Activated CD8-positive, alpha-beta memory T cell treated with anti-CD3 and anti-CD28 coated beads, Interleukin-2, amount 10 ng/mL, durations not matched to agents 7 days and 5 days (primary cell): Measurements from ENCODE around the gene DNAH6. TPM values are rescaled to one million over a fixed set of nuclear protein-coding genes. Genes with fewer than 3 reads are reported as not detected.

Experiments
- ATAC-seq: fragments of 150-1000 bp; cut with Tn5 transposase; one replicate; pipeline ENCODE4 v1.10.0; 2021; ENCODE audit warnings: moderate library complexity
- CTCF ChIA-PET: fragments of 350-600 bp; sonication (Branson Sonifier 250); formaldehyde crosslinking; loops from one replicate; lab custom pipeline; 2021; ENCODE audit warnings: antibody characterized with exemption; lab: Charles Lee
- DNase-seq: peaks from one replicate; pipeline ENCODE4 v3.0.0-alpha.2; 2020
- H3K27ac Mint-ChIP-seq: one replicate; pipeline ENCODE4 v1.8.0; 2021; ENCODE audit warnings: mild to moderate bottlenecking, mixed read lengths
- H3K27me3 Mint-ChIP-seq: one replicate; pipeline ENCODE4 v1.8.0; 2021; ENCODE audit warnings: mixed read lengths
- H3K36me3 Mint-ChIP-seq: one replicate; pipeline ENCODE4 v1.8.0; 2021; ENCODE audit warnings: mild to moderate bottlenecking, mixed read lengths
- H3K4me1 Mint-ChIP-seq: one replicate; pipeline ENCODE4 v1.8.0; 2021; ENCODE audit warnings: mixed read lengths
- H3K4me3 Mint-ChIP-seq: one replicate; pipeline ENCODE4 v1.8.0; 2021; ENCODE audit warnings: mild to moderate bottlenecking, moderate library complexity, mixed read lengths
- H3K9me3 Mint-ChIP-seq: one replicate; pipeline ENCODE4 v1.8.0; 2022; ENCODE audit warnings: low read depth, mixed read lengths
- total RNA-seq, 2 experiments: library from RNA; stranded (reverse); gene quantifications; one replicate each; pipeline ENCODE4 v1.2.3, GENCODE V29; 2021

Gene DNAH6
- total RNA-seq, 2 experiments from 2014 or later, result 0.63 to 0.85 TPM

DNA sequence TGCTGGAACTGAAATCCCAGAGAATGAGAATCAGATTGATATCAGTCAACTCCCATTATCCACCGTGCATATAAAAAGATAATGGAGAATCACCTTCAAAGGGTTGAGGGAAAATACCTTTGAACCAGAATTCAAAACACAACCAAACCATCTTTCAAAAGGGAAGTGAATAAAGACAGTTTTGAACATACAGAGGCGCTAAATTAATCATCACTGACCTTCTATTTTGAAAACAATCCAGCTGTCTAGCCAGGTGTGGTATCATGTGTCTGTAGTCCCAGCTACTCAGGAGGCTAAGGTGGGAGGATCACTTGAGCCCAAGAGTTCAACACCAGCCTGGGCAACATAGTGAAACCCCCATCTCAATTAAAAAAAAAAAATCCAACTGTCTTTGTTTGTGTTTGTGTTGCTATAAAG, 300.9 kb downstream of the DNAH6 start:
- H3K27me3 Mint-ChIP-seq, result peaks cover 5% of the 10 kb centered on the region
- peaks cover 3% of the 10 kb centered on the region for H3K36me3 Mint-ChIP-seq
- H3K4me1 Mint-ChIP-seq, result peaks cover 24% of the 10 kb centered on the region
- no peak overlapping the region for H3K27ac Mint-ChIP-seq
- no peaks in the 10 kb centered on the region for H3K9me3 Mint-ChIP-seq
- ATAC-seq, result peak; percentile 60
- H3K4me3 Mint-ChIP-seq, result no peak overlapping the region
- CTCF ChIA-PET, result no interaction called here
- DNase-seq, result no peak

DNA sequence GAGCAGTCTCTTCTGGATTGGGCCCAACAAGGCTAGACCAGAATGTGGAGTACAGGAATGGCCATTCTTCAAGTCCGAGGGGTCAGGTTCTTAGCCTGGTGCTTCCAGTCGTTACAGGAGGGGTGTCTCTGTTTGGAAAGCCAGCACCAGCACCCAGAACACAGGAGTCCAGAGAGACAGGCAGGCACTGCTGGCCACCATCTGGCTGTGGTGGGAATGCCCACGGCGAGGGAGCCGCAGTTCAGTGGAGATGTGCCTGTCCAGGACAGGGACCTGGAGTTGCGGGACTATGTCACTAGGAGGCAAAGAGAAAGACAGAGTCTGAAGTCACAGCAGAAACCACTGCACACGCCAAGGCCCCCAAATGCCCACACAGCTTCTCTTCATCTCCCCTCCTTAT, 305.5 kb downstream of the DNAH6 start:
- H3K36me3 Mint-ChIP-seq, result peaks cover 5% of the 10 kb centered on the region

DNA sequence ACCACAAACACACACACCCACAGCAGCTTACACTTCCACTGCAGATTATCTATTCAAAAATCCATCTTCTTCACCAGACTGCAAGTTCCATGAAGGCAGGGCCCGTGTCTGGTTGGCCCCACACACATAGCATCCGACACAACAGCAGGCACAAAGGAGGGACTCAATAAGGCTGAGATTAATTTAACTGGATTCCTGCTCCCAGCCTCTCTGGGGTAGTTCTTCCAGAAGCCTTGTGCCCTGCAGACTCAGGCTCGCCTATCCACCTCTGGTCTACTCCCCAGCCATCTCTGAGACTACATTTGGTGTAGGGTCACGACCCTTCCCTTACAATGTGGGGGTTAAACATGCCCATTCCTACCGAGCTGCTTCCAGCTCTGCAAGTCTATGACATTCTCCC, 306.9 kb downstream of the DNAH6 start:
- DNase-seq (no peak), ATAC-seq (no peak)
- CTCF ChIA-PET, result no interaction called here
- Mint-ChIP-seq H3K36me3 (peaks cover 5% of the 10 kb centered on the region), H3K4me1 (peaks cover 8% of the 10 kb centered on the region), H3K9me3 (no peaks in the 10 kb centered on the region), H3K4me3 (no peak overlapping the region), H3K27me3 (no peaks in the 10 kb centered on the region), H3K27ac (no peak overlapping the region)

More for the DNA sequence above, 305.5 kb downstream of the DNAH6 start:
- CTCF ChIA-PET, result no interaction called here
- no peak overlapping the region for H3K4me3 Mint-ChIP-seq
- no peak overlapping the region for H3K27ac Mint-ChIP-seq
- peaks cover 16% of the 10 kb centered on the region for H3K4me1 Mint-ChIP-seq
- DNase-seq (no peak), ATAC-seq (no peak)
- H3K9me3 Mint-ChIP-seq, result no peaks in the 10 kb centered on the region
- H3K27me3 Mint-ChIP-seq, result no peaks in the 10 kb centered on the region

DNA sequence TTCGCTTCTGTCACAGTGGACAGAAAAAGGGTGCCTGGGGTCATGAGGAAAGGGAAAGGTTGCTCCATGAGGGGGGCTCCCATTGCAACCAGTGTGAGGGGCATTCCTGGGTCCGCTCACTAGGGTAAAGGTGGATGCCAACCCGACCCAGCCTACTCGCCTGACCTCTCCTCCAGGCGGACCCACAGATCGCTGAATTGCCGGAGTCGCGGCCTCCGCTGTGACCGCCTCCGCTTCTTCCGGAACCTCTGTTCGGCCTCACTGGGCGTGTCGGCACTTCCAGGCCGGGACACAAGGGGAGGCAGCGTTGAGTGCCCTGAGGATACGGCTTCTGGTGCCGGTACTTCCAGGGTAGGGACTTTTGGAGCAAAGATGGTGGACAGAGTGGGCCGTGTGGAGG, 307.5 kb downstream of the DNAH6 start:
- Mint-ChIP-seq H3K4me3 (no peak overlapping the region), H3K36me3 (peaks cover 5% of the 10 kb centered on the region), H3K27me3 (no peaks in the 10 kb centered on the region), H3K9me3 (no peaks in the 10 kb centered on the region), H3K27ac (no peak overlapping the region), H3K4me1 (peaks cover 11% of the 10 kb centered on the region)
- no peak for ATAC-seq
- CTCF ChIA-PET, result interaction anchor here (1.4 kb wide), 1 partner anchor 102 kb away, joined by 3 read pairs; no protein-coding TSS in a partner anchor
- no peak for DNase-seq

DNA sequence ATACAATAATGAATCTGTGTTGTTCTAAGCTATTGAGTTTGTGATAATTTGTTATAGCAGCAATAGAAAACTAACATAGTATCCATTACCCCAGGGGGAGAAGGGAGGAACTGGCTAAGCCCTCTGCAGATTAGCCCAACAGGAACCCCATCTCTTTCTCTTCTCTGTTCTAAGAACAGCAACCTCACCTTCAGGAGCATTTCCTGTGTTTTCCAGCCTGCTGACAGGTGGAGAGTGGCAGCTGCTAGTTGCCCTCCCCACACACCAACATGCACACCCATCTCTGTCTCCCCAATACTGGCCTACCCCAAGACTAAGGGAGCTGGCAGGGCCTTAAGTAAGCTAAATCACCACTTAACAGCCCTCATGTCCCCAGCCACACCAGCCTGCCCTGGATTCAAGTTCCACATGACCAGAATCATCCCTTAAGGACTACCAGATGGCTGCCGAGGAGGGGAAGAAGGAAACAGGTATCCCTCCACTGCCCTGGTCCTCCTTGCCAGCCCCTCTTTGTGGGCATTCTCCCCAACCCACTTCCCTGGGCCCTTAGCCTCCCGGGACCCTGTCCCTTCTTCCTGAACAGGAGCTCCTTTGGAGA, 311.8 kb downstream of the DNAH6 start:
- Mint-ChIP-seq H3K27ac (no peak overlapping the region), H3K9me3 (no peaks in the 10 kb centered on the region), H3K36me3 (peaks cover 3% of the 10 kb centered on the region), H3K27me3 (no peaks in the 10 kb centered on the region), H3K4me3 (no peak overlapping the region), H3K4me1 (peaks cover 23% of the 10 kb centered on the region)
- CTCF ChIA-PET, result interaction anchor here (1.3 kb wide), 1 partner anchor 45 kb away, joined by 3 read pairs; no protein-coding TSS in a partner anchor
- ATAC-seq (no peak), DNase-seq (no peak)

DNA sequence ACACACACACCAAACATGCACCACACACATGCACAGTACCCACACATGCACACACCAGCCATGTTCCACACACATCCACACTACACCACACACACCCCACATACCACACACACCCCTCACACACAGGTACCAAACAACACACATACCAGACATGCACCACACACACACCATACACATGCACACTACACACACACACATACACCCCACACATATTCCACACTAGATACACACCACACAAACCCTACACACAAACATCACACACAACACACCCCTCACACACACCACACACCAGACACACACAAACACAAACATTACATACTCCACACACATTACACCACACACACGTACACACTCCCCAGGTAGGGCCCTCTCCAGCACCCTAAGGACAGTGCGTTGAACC, 313.4 kb downstream of the DNAH6 start:
- Mint-ChIP-seq H3K9me3 (no peaks in the 10 kb centered on the region), H3K36me3 (peaks cover 3% of the 10 kb centered on the region), H3K4me3 (no peak overlapping the region), H3K27ac (no peak overlapping the region), H3K4me1 (peaks cover 32% of the 10 kb centered on the region), H3K27me3 (no peaks in the 10 kb centered on the region)
- DNase-seq, result no peak
- CTCF ChIA-PET, result no interaction called here
- no peak for ATAC-seq

DNA sequence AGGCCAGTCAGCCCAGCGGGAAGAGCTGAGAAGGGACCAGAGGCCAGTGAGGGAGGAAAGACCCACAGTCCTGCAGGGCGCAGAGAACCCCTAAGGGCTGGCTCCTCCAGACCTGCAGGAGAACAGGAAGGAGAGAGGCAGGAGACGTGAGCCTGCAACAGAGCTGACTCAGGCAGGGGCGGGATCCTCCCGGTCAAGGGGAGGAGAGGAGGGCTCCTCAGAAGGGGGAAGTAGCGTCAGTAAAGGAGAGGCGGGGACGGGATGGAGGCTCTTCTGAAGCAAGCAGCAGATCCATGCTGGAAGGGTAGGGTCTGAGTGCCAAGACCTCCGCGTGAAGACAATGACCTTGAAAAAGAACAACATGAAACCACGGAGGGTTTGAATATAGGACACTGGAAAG, 313.8 kb downstream of the DNAH6 start:
- no peaks in the 10 kb centered on the region for H3K9me3 Mint-ChIP-seq
- ATAC-seq (no peak), DNase-seq (no peak)
- no peaks in the 10 kb centered on the region for H3K27me3 Mint-ChIP-seq
- H3K27ac Mint-ChIP-seq, result no peak overlapping the region
- peaks cover 4% of the 10 kb centered on the region for H3K36me3 Mint-ChIP-seq
- CTCF ChIA-PET, result no interaction called here
- peaks cover 32% of the 10 kb centered on the region for H3K4me1 Mint-ChIP-seq
- H3K4me3 Mint-ChIP-seq, result no peak overlapping the region

DNA sequence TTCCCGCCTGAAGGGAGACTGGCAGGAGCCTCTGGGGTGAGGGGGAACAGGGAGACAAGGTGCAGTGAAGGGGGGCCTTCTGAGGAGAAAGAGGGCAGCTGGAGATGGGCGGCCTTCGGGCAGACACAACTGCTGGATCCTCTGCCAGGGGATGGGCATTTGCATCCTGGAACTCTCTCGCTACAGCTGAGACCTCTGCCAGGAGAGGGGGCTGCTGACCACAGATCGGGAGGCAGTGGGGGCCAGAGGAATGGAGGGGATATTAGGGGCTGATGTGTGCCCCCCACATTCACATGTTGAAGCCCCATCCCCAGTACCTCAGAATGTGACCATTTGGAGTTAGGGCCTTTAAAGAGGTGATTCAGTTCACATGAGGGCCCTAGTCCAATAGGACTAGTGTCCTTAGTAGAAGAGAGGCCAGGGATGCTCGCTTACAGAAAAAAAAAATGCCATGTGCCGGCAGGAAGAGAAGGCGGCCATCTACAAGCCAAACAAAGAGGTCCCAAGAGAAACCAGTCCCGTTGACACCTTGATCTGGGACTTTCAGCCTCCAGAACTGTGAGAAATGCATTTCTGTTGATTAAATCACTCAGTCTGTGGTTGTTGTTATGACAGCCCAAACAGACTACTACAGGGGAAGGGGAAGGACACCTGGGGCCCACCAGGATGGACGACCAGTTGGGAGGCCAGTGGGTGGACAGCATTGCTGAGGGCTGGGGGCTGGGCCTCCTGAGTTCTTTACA, 314.6 kb downstream of the DNAH6 start:
- ATAC-seq, result no peak
- no peak for DNase-seq

DNA sequence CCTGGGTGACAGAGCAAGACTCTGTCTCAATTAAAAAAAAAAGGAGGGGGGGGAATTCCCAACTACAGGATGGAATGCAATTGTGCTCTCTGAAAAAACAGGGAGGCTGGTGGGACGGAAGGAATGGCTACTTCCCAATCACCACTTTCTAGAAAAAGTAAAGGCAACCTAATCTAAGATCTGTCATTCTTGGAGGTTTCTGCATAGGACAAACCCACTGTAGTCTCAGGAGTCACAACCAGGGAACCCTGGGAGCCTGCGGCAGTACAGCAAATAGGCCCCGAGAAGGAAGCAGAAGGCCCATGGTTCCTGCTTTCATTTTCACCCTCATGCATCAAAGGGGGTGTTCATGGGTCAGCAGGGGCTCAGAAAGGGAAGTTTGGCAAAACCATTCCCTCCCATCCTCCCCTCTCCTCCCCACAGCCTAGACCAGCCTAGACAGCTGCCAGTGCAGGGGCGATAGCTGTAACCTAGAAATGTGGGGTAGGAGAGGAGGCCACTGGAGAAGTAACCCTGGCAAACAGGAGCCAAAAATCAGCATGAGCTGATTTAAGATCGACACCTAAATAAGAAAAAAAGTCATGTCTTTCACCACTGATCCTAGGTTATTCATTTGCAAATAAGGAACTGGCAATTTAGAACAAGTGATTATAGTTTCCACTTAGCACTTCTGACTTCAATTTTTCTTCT, 316.6 kb downstream of the DNAH6 start:
- DNase-seq, result no peak
- Mint-ChIP-seq H3K36me3 (peaks cover 20% of the 10 kb centered on the region), H3K4me3 (peak overlapping the region; percentile 40), H3K27me3 (no peaks in the 10 kb centered on the region), H3K9me3 (peaks cover 16% of the 10 kb centered on the region), H3K4me1 (peaks cover 30% of the 10 kb centered on the region), H3K27ac (peak overlapping the region; percentile 74)
- CTCF ChIA-PET, result interaction anchor here (0.6 to 1.7 kb wide), 4 partner anchors 17 to 465 kb away, joined by 3 to 8 read pairs (median 5); no protein-coding TSS in a partner anchor
- peak; percentile 79 for ATAC-seq

More for the DNA sequence above, 314.6 kb downstream of the DNAH6 start:
- Mint-ChIP-seq H3K36me3 (peaks cover 6% of the 10 kb centered on the region), H3K27ac (peak overlapping the region; percentile 26), H3K9me3 (peaks cover 4% of the 10 kb centered on the region), H3K27me3 (no peaks in the 10 kb centered on the region), H3K4me3 (no peak overlapping the region), H3K4me1 (peaks cover 32% of the 10 kb centered on the region)
- CTCF ChIA-PET, result no interaction called here

GRCh38 chr2:84833481-84834150, 317.3 kb downstream of the DNAH6 start:
- Mint-ChIP-seq H3K27me3 (no peaks in the 10 kb centered on the region), H3K4me1 (peaks cover 24% of the 10 kb centered on the region), H3K4me3 (peak overlapping the region; percentile 40), H3K27ac (peak overlapping the region; percentile 74), H3K9me3 (peaks cover 16% of the 10 kb centered on the region), H3K36me3 (peaks cover 27% of the 10 kb centered on the region)
- ATAC-seq (peak; percentile 25), DNase-seq (no peak)
- CTCF ChIA-PET, result interaction anchor here (0.6 to 1.7 kb wide), 4 partner anchors 16 to 464 kb away, joined by 3 to 8 read pairs (median 5); no protein-coding TSS in a partner anchor

- no peak overlapping the region for H3K27ac Mint-ChIP-seq
- H3K9me3 Mint-ChIP-seq, result peaks cover 16% of the 10 kb centered on the region
- no peaks in the 10 kb centered on the region for H3K27me3 Mint-ChIP-seq
- DNase-seq, result no peak
- H3K36me3 Mint-ChIP-seq, result peaks cover 42% of the 10 kb centered on the region
- peaks cover 38% of the 10 kb centered on the region for H3K4me1 Mint-ChIP-seq
- ATAC-seq, result no peak
- CTCF ChIA-PET, result no interaction called here
- no peak overlapping the region for H3K4me3 Mint-ChIP-seq
These were observed 319.9 kb downstream of the DNAH6 start for GRCh38 chr2:84836215-84836614.

DNA sequence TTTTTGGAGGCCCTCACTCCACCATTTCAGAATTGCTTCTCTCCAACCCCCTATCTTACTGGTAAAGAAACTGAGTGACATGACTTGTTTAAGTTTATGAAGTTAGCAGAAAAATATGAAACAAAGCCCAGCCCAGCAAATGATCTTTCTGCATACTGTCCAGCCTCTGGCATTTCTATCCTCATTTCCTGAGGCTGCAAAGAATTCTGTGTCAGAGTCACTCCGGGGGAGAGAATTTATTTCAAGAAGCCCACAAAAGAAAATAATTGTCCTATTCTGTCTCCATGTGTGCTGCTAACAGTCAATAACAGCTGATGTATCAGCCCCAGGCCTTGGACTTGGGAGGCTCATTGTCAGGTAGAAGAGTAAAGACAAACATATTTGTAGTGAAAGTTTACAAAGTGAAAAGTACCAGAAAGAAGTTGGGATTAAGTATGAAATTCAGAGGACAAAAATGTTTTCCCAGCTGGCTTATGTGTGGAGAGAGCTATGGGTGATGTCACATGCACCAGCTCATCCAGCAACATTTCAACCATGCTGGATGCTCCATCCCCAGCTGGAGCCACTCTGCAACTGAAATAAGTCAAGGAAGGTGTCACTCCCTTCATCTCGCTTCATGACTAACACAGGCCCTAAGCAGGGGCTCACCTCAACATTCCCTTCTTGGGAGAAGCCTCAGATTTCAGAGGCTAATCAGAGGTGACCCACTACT, 322.3 kb downstream of the DNAH6 start:
- Mint-ChIP-seq H3K36me3 (peaks cover 43% of the 10 kb centered on the region), H3K27ac (no peak overlapping the region), H3K9me3 (peaks cover 16% of the 10 kb centered on the region), H3K27me3 (no peaks in the 10 kb centered on the region), H3K4me1 (peaks cover 33% of the 10 kb centered on the region), H3K4me3 (no peak overlapping the region)
- CTCF ChIA-PET, result interaction anchor here (1.1 to 1.6 kb wide), 2 partner anchors 12 to 87 kb away, joined by 3 to 9 read pairs; no protein-coding TSS in a partner anchor
- ATAC-seq (no peak), DNase-seq (no peak)
